HPDE6-E6E7 (cell line): ENCODE data around the gene LGALS8.
"Not testable (repeated sequence)": the region's sequence is repeated elsewhere in the genome, so short reads cannot be mapped to it uniquely, and the experiment has no call there.

Experiments
- DNase-seq: peaks from one replicate; pipeline ENCODE4 v3.0.0; 2011; ENCODE audit warnings: missing footprints; ENCODE audit errors: extremely low spot score

LGALS8 gene

DNA sequence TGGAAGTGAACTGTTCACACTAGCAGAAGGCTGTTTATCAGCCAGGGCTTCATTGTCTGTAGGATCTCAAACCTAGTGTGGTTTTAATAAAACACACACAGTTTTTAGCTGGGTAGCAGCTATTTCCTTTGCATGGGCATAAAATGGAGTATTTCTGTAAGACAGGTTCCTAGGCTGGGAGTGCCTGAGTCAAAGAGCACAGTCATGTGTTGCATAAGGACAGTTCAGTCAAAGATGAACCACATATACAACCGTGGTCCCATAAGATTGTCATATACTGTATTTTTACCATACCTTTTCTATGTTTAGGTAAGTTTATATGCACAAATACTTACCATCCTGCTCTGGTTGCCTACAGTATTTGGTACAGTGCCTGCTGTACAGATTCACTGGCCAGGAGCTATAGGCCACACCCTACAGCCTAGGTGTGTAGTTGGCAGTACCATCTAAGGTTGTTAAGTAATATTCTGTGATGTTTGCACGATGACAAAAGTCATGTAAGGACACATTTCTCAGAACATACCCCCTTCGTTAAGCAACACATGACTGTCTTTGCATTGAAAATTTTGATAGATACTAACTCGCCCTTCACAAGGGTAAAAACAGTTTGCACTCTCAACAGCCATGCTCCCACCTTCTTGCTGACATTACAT, 17.2 kb downstream of the LGALS8 start:
- DNase-seq, result no peak

- DNase-seq, result no peak
Measured at GRCh38 chr1:236541710-236542109, 17.9 kb downstream of the LGALS8 start.

DNA sequence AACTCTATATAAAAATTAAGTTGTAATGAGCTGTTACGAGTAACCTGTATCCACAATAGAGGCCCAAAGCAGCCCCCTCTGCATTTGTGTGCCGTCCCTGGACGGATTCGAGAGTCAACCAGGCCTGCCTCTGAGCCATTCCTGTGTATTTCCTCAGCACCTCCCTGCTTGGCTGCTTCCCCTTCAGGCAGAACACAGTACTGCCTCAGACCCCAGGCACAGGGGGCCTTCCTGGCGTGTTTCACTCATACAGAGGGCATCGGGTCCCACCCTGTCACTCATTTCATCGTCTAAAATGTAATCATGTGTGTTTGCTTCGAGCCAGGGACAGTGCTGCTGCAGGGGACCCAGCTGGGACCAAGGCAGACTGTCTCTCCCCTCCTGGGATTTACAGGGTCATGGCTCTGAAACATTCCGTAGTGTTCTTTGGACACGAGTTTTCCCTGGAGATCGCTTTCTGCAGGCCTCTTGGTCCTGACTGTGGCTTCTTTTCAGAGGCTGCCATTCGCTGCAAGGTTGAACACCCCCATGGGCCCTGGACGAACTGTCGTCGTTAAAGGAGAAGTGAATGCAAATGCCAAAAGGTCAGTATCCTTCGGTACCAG, 19.4 kb downstream of the LGALS8 start:
- no peak for DNase-seq

DNA sequence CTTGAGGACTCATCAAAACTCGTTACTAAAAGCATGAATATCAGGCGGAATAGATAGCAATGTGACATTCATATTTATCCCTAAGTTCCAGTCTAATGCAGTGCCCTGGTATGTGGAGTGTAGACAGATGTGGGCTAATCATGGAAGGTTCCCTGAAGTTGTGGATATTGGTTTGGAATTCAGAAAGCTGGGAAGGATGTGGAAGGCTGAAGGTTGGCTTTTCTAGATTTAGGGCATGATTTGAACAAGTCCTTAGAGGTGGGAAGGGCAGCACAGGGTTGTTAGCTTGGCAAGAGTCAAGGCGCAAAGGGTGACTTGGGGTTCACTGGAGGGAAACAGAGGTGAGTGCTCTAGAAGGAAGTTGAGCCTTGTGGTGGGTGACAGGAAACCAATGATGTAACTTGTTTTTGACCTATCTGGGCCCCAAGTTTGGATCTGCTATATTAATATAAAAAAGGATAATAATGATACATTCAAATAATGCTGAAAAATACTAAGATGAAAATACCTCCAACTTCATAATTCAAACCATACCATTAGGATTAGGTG, 21.9 kb downstream of the LGALS8 start:
- DNase-seq, result no peak

- no peak for DNase-seq
Measured at GRCh38 chr1:236548452-236548851, 24.7 kb downstream of the LGALS8 start.

DNA sequence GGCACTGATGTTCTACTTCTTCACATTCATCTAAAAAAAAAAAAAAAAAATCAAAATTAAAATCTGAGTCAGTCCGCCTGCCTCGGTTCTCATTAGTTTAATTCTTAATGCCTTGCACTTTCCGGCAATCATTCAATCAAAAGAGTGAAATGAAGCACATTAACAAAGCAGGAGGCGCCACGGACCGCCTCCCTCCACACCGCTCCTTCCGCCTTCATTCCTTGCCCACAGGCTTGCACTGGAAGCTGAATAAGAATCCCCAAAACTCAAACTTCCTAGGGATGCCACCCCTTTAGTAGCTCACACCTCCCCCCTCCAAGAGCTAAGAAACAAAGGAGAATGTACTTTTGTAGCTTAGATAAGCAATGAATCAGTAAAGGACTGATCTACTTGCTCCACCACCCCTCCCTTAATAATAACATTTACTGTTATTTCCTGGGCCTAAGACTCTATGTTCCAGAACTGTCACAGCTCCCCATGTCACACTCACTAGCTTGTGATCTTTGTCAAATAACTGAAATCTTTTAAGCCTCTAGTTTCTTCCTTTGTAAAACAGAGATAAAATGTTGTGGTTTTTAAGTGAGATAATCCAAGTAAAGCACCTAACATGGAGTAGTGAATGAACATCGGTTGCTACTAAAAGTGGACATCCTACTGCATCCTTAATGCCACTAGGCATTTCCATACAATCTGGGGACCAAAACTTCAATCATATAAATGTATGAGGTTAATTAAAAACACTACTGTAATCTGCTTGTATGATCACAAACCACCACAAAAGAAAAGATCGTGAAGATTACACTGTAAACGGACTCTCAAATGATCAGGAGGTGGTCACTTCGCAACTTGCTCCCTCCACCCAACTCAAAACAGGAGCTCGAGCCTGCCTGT, 27.4 kb downstream of the LGALS8 start:
- DNase-seq, result no peak

DNA sequence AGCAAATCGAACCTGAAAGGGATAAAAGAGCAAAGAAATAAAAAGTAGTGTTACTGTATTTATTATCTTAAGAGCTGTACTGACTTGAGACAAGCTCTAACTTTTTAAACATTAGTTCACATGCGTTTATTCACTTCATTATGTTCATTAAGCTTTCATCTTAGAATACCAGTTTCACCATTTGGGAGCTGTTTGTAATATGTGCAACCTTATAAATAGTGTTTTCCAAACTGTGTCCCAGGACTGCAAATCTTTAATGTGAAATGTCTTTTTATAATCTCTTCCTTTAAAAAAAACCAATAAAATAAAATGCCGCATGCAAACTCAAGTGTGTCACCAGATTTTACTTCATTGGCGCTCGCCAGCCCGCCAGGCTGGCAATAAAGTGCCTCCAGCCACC, 28.3 kb downstream of the LGALS8 start:
- DNase-seq, result no peak

GRCh38 chr1:236552901-236553300, 29.1 kb downstream of the LGALS8 start:
- no peak for DNase-seq

DNA sequence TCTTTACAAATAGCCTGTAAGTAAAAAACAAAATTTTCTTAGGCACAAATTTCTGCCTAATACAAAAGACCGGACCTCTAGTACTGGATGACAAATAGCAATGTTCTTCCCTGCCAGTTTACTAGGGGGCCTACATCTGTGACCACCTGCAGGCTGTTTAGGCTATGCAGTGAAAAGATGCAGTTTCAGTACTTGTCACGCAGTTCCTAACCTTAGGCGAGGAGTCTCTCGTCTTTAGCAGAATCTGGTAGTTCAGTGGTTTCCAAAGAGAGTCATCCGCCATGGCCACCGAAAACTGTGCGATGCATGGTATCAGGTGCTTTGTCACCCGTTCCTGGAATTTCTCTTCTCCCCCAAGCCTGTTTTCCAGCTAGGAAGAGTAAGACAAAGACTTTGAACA, 29.6 kb downstream of the LGALS8 start:
- DNase-seq, result no peak

DNA sequence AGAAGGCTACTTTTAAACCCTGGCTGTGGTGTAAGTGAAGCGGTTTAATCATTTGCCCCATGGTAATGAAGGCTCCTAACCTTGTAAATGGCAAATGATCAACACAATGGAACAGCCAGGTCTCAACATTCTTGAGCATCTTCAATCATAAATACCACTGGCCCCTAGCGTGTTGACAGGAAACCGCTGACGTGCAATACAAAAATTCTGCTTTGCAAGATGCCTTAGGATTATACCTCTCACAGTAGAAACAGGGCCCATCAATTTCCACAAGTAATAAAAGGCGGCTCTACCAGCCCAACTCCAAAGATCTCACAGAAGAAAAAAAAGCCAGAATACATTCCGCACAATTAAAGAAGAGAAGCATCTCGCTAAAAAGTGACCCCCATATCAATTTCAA, 32.8 kb downstream of the LGALS8 start:
- DNase-seq, result no peak

- DNase-seq, result no peak
Measured at GRCh38 chr1:236558081-236558480, 34.3 kb downstream of the LGALS8 start.

DNA sequence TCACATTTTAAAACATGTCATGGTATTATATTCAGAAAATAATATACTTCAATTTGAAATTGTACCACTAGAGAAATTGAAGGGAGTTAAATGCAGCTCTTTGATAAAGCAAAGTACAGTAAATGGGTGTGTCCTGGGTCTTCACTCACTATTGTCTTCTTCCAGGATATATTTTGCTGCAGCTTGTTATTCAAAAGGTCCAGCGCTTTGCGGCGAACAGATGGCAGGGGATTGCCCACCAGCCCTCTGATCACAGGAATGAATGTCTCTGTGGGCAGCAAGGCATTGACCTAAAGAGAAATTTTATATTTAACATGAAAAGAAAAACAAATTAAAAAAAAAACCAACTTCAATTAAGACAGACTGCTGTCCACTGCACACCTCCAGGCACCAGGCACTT, 35.1 kb downstream of the LGALS8 start:
- DNase-seq, result no peak

DNA sequence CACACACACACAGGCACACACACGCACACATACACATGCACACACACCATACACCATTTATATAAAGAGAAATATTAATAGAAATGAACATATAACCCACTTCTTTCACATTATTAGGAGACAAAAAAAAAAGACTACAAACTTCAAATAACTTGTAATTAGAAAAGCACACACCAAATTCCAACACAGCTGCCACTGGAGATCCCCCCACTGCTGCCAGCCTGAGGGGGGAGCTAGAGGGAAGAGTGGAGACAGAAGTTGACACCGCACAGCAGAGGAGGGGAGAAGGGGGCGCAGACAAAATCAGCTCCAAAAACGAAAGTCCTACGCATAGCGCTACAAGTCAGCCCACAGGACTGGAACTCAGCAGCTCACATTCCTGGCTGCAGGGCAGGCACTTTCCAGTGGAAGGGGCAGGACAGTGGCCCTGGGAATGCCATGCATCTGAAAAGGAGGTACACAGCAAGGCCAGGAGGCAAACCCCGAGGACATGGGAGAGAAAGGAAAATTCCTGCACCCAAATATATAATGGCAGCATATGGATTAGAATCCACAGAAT, 36.5 kb downstream of the LGALS8 start:
- no peak for DNase-seq

GRCh38 chr1:236561976-236562375, 38.2 kb downstream of the LGALS8 start:
- DNase-seq, result no peak

DNA sequence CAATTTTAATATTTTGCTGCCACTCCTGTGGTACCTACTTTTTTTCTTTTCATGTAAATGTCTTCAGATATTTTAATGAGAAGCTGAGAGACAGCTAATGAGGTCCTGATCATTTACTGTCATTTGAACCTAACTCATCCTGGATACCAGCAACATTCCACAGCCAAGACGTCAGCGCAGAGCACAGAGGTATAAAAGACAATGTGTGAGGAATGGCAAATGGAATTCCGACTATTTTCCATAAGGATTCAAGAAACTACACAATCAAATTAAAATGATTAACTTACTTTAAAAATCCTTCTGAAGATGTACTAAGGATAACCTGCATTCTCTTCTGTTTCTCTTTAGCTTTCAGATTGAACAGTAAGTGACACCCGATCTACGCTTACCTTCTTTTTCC, 41.7 kb downstream of the LGALS8 start:
- DNase-seq, result no peak

GRCh38 chr1:236568285-236568894, 44.6 kb downstream of the LGALS8 start:
- no peak for DNase-seq

DNA sequence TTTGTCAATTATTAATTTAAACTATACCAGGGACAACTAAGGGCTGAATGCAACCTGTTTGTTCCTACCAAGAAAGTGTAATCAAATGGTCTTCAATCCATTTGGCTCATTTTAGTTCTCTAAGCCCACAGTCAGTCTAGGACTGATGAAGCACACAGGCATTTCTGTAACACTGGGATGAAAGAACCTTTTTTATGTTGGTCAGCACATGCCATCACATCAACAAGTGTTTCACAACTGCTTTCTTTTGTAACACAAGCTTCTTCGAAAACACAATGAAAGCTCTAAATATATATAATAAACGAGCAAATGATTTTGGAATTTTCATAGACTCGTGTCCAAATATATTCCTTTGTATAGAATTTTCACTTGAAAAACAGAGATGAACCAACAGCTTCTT, 51.7 kb downstream of the LGALS8 start:
- no peak for DNase-seq

DNA sequence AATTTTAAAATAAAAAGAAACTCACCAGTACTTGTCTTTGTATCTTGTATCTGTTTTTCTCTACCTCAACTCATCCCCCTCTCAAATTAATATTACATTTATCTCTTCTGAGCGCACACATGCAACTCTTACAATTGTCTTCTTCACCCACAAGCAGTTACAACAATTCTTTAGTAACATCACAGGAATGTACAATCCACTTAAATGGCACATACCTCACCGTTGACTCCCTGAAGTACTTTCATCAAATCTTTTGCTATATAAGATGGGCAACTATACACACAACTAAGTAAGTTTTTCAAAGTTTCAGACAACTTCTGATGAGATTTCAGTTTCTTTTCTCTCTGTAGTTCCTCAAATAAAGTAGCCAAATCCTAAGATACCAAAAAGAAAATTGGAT, 52.2 kb downstream of the LGALS8 start:
- DNase-seq, result no peak

DNA sequence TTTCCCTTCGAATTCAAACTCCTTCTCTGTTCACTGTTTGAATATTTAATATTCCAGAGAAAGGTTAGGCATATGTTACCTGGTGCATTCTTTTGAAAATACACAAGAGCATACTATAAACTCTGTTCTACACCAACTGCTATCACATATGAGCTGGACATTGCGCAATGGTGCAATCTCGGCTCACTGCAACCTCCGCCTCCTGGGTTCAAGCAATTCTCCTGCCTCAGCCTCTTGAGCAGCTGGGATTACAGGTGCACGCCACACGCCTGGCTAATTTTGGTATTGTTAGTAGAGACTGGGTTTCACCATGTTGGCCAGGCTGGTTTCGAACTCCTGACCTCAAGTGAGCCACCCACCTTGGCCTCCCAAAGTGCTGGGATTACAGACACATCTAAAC, 53.3 kb downstream of the LGALS8 start:
- DNase-seq, result not testable (repeated sequence)

DNA sequence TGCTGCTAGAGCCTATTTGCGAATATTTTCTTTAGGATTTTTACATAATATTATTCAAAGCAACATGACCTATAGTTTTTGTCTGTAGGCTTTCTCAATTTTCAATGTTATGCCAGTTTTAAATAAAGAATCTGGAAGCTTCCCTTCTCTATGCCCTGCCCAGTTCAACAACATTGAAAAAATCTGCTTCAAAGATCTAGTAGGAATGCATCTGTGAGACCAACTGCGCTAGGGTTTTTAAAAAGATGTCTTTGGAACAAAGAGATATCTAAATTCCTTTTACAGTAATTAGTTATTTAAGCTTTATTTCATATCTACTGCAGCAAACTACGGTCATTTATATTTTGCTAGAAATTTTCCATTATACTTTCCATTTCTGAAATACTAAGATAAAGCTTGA, 54.9 kb downstream of the LGALS8 start:
- DNase-seq, result no peak

DNA sequence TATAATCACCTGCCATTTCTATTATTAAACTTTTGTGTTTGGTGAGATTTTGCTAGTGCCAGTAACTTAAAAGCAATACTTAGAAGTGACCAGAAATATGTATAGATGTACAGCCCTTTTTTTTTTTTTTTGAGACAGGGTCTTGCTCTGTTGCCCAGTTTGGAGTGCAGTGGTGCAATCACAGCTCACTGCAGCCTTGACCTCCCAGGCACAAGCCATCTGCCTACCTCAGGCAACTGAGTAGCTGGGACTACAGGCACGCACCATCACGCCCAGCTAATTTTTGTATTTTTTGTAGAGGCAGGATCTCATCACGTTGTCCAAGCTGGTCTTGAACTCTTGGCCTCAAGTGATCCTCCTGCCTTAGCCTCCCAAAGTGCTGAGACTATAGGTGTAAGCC, 56.6 kb downstream of the LGALS8 start:
- DNase-seq, result not testable (repeated sequence)

DNA sequence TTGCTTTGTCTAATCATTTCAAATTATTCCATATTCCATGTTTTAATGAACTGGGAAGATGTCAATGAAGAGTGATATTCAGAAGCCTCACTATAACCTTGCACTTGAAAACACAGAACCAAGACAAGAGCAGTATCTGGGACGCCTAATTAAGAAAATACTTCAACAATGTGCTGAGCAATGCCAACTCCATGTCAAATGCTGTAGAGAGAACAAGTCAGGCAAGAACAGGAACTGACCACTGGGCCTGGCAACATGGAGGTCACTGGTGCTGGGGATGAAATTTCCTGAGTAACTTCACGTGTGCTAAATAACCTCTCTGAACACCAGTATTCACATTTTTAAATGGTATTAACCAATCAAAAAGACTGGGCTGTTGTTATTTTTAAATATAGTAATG, 57.7 kb downstream of the LGALS8 start:
- DNase-seq, result no peak
